ENCODE data around the gene RASGRF1. TPM values are rescaled to one million over a fixed set of nuclear protein-coding genes. Genes with fewer than 3 reads are reported as not detected.
"Not testable (repeated sequence)": the region's sequence is repeated elsewhere in the genome, so short reads cannot be mapped to it uniquely, and the experiment has no call there.

The RASGRF1 gene
- total and polyA plus RNA-seq, 2 experiments from 2014 or later, result 0.05 to 0.24 TPM

DNA sequence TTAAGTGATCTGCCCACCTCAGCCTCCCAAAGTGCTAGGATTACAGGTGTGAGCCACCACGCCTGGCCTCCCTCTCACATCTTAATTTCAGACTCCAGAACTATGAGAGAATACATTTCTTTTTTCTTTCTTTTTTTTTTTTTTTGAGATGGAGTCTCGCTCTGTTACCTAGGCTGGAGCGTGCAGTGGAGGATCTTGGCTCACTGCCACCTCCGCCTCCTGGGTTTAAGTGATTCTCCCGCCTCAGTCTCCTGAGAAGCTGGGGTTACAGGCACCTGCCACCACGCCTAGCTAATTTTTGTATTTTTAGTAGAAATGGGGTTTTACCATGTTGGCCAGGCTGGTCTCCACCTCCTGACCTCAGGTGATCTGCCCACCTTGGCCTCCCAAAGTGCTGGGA lies 95.4 kb downstream of the RASGRF1 start:
- not testable (repeated sequence) for H3F3A ChIP-seq (replicated peaks; ENCODE audit: low read depth); ATAC-seq; H3K27me3 Mint-ChIP-seq (ENCODE audit: insufficient read depth, low read depth, poor library complexity); H4K20me1 ChIP-seq (replicated peaks; ENCODE audit: insufficient read depth); H2AFZ ChIP-seq; H3K4me3 ChIP-seq; H3K27ac ChIP-seq (ENCODE audit: low read depth); H3K4me1 ChIP-seq (ENCODE audit: insufficient read depth); H3K27ac Mint-ChIP-seq; H3K79me2 ChIP-seq (replicated peaks; ENCODE audit: insufficient read depth); H3K9me2 ChIP-seq (ENCODE audit: insufficient read depth); H3K4me3 Mint-ChIP-seq; H3K36me3 ChIP-seq (ENCODE audit: insufficient read depth); DNase-seq (ENCODE audit: low spot score); H3K4me2 ChIP-seq; H3K9me3 Mint-ChIP-seq; H3K27me3 ChIP-seq (ENCODE audit: insufficient read depth); H3K36me3 Mint-ChIP-seq (ENCODE audit: low read depth)
- H3K4me1 Mint-ChIP-seq, result peaks cover 10% of the 10 kb centered on the region

DNA sequence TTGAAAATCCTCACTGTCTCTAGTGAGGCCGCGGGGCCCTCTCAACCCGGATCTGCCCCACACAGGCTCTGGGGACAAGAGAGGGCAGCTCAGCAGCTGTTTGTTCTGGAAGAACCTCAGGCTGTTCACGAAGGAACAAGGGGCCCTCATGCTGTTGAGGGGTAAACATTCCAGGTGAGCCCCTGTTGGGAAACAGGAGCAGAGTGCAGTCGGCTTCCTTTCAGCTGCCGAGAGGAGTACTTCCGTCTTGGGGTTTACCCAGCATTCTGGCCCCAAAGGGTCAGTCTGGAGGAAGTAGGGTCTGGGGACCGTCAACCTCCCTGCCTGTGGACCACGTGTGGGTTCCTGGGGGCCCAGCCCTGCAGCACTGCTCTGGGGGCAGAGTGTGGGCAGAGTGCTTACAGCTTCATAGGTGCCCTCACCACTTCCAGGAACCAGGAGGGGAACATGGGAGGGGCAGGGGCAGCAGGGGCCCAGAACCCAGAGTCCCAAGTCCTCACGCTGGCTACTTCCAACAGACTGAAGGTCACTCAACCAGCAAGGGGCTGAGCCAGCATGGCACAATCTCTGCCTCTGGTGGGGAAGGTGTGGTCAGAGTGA lies 96.5 kb downstream of the RASGRF1 start:
- no peaks in the 10 kb centered on the region for H3K79me2 ChIP-seq (replicated peaks; ENCODE audit: insufficient read depth)
- peak; percentile 52 for ATAC-seq
- Mint-ChIP-seq H3K27me3 (ENCODE audit: insufficient read depth, low read depth, poor library complexity) (peaks cover 7% of the 10 kb centered on the region), H3K9me3 (peaks cover 4% of the 10 kb centered on the region; the same call in 1 of the 3 replicates), H3K27ac (no peak overlapping the region), H3K4me3 (no peak overlapping the region), H3K4me1 (peaks cover 10% of the 10 kb centered on the region), H3K36me3 (ENCODE audit: low read depth) (no peaks in the 10 kb centered on the region)
- H3K27ac ChIP-seq (ENCODE audit: low read depth), result no peak overlapping the region
- no peaks in the 10 kb centered on the region for H3F3A ChIP-seq (replicated peaks; ENCODE audit: low read depth)
- H3K4me1 ChIP-seq (ENCODE audit: insufficient read depth), result no peaks in the 10 kb centered on the region
- no peak overlapping the region for H3K4me3 ChIP-seq
- no peak for DNase-seq (ENCODE audit: low spot score)
- H4K20me1 ChIP-seq (replicated peaks; ENCODE audit: insufficient read depth), result no peaks in the 10 kb centered on the region
- no peaks in the 10 kb centered on the region for H3K36me3 ChIP-seq (ENCODE audit: insufficient read depth)
- H2AFZ ChIP-seq, result no peak overlapping the region
- no peaks in the 10 kb centered on the region for H3K9me2 ChIP-seq (ENCODE audit: insufficient read depth)
- H3K27me3 ChIP-seq (ENCODE audit: insufficient read depth), result no peaks in the 10 kb centered on the region
- H3K4me2 ChIP-seq, result no peak overlapping the region
- TF ChIP-seq POLR2AphosphoS5 (IDR thresholded peaks at IDR 0.05; ENCODE audit: low read depth), result no peak
- TF ChIP-seq, protein P1, sequence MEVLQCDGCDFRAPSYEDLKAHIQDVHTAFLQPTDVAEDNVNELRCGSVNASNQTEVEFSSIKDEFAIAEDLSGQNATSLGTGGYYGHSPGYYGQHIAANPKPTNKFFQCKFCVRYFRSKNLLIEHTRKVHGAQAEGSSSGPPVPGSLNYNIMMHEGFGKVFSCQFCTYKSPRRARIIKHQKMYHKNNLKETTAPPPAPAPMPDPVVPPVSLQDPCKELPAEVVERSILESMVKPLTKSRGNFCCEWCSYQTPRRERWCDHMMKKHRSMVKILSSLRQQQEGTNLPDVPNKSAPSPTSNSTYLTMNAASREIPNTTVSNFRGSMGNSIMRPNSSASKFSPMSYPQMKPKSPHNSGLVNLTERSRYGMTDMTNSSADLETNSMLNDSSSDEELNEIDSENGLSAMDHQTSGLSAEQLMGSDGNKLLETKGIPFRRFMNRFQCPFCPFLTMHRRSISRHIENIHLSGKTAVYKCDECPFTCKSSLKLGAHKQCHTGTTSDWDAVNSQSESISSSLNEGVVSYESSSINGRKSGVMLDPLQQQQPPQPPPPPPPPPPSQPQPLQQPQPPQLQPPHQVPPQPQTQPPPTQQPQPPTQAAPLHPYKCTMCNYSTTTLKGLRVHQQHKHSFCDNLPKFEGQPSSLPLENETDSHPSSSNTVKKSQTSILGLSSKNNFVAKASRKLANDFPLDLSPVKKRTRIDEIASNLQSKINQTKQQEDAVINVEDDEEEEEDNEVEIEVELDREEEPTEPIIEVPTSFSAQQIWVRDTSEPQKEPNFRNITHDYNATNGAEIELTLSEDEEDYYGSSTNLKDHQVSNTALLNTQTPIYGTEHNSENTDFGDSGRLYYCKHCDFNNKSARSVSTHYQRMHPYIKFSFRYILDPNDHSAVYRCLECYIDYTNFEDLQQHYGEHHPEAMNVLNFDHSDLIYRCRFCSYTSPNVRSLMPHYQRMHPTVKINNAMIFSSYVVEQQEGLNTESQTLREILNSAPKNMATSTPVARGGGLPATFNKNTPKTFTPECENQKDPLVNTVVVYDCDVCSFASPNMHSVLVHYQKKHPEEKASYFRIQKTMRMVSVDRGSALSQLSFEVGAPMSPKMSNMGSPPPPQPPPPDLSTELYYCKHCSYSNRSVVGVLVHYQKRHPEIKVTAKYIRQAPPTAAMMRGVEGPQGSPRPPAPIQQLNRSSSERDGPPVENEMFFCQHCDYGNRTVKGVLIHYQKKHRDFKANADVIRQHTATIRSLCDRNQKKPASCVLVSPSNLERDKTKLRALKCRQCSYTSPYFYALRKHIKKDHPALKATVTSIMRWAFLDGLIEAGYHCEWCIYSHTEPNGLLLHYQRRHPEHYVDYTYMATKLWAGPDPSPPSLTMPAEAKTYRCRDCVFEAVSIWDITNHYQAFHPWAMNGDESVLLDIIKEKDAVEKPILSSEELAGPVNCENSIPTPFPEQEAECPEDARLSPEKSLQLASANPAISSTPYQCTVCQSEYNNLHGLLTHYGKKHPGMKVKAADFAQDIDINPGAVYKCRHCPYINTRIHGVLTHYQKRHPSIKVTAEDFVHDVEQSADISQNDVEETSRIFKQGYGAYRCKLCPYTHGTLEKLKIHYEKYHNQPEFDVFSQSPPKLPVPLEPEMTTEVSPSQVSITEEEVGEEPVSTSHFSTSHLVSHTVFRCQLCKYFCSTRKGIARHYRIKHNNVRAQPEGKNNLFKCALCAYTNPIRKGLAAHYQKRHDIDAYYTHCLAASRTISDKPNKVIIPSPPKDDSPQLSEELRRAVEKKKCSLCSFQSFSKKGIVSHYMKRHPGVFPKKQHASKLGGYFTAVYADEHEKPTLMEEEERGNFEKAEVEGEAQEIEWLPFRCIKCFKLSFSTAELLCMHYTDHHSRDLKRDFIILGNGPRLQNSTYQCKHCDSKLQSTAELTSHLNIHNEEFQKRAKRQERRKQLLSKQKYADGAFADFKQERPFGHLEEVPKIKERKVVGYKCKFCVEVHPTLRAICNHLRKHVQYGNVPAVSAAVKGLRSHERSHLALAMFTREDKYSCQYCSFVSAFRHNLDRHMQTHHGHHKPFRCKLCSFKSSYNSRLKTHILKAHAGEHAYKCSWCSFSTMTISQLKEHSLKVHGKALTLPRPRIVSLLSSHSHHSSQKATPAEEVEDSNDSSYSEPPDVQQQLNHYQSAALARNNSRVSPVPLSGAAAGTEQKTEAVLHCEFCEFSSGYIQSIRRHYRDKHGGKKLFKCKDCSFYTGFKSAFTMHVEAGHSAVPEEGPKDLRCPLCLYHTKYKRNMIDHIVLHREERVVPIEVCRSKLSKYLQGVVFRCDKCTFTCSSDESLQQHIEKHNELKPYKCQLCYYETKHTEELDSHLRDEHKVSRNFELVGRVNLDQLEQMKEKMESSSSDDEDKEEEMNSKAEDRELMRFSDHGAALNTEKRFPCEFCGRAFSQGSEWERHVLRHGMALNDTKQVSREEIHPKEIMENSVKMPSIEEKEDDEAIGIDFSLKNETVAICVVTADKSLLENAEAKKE (CRISPR knock-in tag; IDR thresholded peaks at IDR 0.05), result no peak
- TF ChIP-seq JUNB (IDR thresholded peaks at IDR 0.05; ENCODE audit: unreplicated experiment), result no peak
- TF ChIP-seq, protein P2, sequence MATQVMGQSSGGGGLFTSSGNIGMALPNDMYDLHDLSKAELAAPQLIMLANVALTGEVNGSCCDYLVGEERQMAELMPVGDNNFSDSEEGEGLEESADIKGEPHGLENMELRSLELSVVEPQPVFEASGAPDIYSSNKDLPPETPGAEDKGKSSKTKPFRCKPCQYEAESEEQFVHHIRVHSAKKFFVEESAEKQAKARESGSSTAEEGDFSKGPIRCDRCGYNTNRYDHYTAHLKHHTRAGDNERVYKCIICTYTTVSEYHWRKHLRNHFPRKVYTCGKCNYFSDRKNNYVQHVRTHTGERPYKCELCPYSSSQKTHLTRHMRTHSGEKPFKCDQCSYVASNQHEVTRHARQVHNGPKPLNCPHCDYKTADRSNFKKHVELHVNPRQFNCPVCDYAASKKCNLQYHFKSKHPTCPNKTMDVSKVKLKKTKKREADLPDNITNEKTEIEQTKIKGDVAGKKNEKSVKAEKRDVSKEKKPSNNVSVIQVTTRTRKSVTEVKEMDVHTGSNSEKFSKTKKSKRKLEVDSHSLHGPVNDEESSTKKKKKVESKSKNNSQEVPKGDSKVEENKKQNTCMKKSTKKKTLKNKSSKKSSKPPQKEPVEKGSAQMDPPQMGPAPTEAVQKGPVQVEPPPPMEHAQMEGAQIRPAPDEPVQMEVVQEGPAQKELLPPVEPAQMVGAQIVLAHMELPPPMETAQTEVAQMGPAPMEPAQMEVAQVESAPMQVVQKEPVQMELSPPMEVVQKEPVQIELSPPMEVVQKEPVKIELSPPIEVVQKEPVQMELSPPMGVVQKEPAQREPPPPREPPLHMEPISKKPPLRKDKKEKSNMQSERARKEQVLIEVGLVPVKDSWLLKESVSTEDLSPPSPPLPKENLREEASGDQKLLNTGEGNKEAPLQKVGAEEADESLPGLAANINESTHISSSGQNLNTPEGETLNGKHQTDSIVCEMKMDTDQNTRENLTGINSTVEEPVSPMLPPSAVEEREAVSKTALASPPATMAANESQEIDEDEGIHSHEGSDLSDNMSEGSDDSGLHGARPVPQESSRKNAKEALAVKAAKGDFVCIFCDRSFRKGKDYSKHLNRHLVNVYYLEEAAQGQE (IDR thresholded peaks at IDR 0.05; ENCODE audit: unreplicated experiment), result no peak
- TF ChIP-seq CREB1 (CRISPR knock-in tag; IDR thresholded peaks at IDR 0.05; ENCODE audit: low read depth), result no peak
- TF ChIP-seq, protein P3, sequence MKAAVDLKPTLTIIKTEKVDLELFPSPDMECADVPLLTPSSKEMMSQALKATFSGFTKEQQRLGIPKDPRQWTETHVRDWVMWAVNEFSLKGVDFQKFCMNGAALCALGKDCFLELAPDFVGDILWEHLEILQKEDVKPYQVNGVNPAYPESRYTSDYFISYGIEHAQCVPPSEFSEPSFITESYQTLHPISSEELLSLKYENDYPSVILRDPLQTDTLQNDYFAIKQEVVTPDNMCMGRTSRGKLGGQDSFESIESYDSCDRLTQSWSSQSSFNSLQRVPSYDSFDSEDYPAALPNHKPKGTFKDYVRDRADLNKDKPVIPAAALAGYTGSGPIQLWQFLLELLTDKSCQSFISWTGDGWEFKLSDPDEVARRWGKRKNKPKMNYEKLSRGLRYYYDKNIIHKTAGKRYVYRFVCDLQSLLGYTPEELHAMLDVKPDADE (IDR thresholded peaks at IDR 0.05), result no peak
- no peak for TF ChIP-seq ZNF331 (CRISPR knock-in tag; IDR thresholded peaks at IDR 0.05; ENCODE audit: low read depth)
- no peak for TF ChIP-seq EZH2phosphoT487 (IDR thresholded peaks at IDR 0.05; ENCODE audit: unreplicated experiment)
- TF ChIP-seq ZNF114 (CRISPR knock-in tag; IDR thresholded peaks at IDR 0.05), result no peak
- TF ChIP-seq EZH2 (IDR thresholded peaks at IDR 0.05; ENCODE audit: low read depth, unreplicated experiment), result no peak

Measured in GM23338 (cell line).